T47D (cell line): ENCODE results near the gene KLHL29.
"Not testable (repeated sequence)": the region's sequence is repeated elsewhere in the genome, so short reads cannot be mapped to it uniquely, and the experiment has no call there.

Experiments
- DNase-seq, 2 experiments: peaks; one replicate each; pipeline versions ENCODE4 v3.0.0 to v3.0.0-alpha.2; 2011 to 2012; ENCODE audit warnings: low read depth in 1 of 2, low spot score in 1 of 2
- JUND ChIP-seq: IDR thresholded peaks from 2 replicates; pipeline ENCODE4 v1.6.1; 2012; ENCODE audit warnings: low read depth
- in situ Hi-C: cut with HindIII; loops from 2 replicates; pipeline ENCODE4 v1.10.0; 2016; ENCODE audit warnings: low sequenced_read_pairs, low pct_unique_long_range_greater_than_20kb

Gene KLHL29

DNA sequence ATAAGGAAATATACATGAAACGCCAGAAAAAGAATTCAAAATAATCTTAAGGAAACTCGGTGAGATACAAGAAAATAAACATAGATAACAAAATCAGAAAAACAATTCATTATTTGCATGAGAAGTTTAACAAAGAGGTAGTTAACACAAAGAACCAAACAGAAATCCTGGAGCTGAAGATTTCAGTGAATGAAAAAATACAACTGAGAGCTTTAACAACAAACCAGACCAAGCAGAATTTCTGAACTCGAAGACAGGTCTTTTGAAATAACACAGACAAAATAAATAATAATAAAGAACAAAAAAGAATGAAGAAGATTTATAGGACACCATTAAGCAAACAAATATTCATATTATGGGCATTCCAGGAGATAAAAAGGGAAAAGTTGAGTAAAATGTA lies 337.3 kb downstream of the KLHL29 start:
- no peak for DNase-seq
- in situ Hi-C loops, result no loop called here
- TF ChIP-seq JUND, result no peak

DNA sequence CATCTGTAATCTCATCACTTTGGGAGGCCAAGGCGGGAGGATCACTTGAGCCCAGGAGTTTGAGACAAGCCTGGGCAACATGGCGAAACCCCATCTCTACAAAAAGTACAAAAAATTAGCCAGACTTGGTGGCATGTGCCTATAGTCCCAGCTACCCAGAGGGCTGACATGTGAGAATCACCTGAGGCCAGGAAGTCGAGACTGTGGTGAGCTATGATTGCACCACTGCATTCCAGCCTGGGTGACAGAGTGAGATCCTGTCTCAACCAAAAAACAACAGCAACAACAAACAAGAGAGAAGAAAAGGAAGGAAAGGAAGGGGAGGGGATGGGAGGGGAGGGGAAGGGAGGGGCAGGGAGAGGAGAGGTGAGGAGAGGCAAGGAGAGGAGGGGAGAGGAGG lies 338.1 kb downstream of the KLHL29 start:
- in situ Hi-C loops, DNase-seq: not testable (repeated sequence)

DNA sequence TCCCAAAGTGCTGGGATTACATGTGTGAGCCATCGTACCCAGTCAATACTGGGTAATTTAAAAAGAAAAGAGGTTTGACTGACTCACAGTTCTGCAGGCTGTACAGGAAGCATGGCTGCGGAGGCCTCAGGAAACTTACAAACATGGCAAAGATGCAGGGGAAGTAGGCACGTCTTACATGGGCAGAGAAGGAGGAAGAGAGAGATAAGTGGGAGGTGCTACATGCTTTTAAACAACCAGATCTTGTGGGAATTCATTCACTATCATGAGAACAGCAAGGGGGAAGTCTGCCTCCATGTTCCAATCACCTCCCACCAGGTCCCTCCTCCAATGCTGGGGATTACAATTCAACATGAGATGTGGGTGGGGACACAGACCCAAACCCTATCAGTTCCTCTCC lies 349.4 kb downstream of the KLHL29 start:
- no peak for DNase-seq
- TF ChIP-seq JUND, result no peak
- in situ Hi-C loops, result no loop called here

DNA sequence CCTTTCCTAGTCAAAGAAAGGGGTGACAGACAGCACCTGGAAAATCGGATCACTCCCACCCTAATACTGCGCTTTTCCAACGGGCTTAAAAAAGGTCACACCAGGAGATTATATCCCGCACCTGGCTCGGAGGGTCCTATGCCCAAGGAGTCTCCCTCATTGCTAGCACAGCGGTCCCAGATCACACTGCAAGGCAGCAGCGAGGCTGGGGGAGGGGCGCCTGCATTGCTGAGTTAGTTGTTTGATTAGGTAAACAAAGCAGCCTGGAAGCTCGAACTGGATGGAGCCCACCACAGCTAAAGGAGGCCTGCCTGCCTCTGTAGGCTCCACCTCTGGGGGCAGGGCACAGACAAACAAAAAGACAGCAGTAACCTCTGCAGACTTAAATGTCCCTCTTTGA lies 351.8 kb downstream of the KLHL29 start:
- in situ Hi-C loops, DNase-seq: not testable (repeated sequence)

DNA sequence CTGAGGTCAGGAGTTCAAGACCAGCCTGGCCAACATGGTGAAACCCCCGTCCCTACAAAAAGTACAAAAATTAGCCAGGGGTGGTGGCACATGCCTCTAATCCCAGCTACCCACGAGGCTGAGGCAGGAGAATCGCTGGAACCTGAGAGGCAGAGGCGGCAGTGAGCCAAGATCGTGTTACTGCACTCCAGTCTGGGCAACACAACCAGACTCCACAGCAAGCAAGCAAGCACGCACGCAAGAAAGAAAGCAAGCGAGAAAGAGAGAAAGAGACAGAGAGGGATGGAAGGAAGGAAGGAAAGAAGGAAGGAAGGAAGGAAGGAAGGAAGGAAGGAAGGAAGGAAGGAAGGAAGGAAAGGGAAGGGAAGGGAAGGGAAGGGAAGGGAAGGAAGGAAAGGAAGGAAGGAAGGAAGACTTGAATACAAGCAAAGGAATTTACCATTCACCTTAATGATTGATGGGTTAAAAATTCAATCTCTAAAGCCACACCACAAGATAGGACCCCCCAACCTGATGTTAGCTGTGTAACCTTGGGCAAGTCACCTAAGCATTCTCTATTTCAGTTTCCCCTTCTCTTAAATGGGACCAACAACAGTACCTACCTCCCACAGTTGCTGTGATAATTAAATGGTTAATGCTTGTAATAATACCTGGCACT lies 360.2 kb downstream of the KLHL29 start:
- in situ Hi-C loops, result no loop called here
- DNase-seq, result no peak
- no peak for TF ChIP-seq JUND

DNA sequence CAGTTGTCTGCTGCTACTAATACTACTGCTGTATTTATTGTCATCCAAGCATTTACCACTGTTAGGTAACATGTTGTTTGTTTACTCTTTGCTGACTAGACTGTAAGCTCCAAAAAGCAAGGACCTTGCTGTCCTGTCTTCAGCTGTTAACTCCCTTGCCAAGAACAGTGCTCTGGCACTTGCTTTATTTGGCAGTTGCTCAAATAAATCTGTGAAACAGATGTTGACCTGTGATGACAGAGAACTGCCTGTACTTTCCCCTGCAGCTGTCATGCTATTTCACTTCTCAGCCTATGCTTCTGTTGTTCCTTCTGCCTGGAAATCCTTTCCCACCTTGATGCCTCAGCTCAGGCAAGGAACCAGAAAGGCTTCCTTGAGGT lies 360.7 kb downstream of the KLHL29 start:
- no peak for TF ChIP-seq JUND
- in situ Hi-C loops, result no loop called here
- no peak for DNase-seq

DNA sequence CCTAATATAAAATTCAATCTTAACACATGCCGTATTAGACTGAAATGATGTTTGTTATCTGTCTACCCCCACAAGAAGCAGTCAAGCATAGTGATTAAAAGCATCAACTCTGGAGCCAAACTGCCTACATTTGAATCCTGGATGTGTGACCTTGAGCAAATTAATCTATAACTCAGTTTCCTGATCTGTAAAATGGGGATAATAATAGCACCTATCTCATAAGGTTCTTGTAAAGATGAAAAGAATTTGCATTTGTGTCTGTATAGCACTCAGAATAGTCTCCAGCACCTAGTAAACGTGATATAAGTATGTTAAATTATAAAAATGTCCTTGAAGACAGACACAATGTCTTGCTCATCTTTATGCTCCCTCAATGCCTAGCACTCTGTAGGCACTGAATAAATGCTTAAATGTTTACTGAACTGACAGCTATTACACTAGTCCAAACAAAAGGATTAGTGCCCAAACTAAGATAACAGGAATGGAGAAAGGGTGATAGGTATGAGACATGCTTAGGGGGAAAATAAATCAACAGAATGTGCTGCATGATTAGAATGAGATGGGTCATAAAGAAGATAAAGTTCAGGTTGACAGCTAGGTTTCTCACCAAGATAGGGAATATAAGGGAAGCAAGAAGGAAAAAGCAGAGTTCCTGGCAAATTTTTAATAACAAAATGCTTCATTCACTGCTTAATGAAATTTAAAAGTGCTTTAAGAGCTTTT lies 361.3 kb downstream of the KLHL29 start:
- no peak for TF ChIP-seq JUND
- DNase-seq, result no peak
- in situ Hi-C loops, result no loop called here

DNA sequence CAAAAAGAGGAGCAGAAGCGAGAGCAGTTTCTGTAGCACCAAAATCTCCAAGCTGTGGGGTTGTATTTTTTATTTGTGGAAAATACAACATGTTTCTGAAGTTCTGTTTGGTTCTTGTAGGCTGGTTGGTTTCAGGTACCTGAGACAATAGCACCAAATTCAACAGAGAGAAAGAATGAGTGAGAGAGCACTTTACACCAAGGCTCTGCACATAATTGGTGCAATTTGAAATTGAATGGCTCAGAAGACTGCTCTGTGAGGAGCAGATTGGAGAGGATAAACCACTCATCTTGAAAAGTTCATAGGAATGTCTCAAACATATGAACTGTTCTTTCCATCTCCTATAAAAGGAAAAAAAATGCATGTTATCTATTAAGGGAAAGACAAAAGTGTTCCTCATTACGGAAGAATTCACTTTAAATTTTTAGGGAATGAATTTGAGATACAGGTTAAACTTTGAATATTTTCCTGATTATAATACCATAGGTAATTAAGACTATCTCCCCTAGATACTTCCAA lies 366.8 kb downstream of the KLHL29 start:
- no peak for DNase-seq
- TF ChIP-seq JUND, result no peak
- in situ Hi-C loops, result no loop called here

DNA sequence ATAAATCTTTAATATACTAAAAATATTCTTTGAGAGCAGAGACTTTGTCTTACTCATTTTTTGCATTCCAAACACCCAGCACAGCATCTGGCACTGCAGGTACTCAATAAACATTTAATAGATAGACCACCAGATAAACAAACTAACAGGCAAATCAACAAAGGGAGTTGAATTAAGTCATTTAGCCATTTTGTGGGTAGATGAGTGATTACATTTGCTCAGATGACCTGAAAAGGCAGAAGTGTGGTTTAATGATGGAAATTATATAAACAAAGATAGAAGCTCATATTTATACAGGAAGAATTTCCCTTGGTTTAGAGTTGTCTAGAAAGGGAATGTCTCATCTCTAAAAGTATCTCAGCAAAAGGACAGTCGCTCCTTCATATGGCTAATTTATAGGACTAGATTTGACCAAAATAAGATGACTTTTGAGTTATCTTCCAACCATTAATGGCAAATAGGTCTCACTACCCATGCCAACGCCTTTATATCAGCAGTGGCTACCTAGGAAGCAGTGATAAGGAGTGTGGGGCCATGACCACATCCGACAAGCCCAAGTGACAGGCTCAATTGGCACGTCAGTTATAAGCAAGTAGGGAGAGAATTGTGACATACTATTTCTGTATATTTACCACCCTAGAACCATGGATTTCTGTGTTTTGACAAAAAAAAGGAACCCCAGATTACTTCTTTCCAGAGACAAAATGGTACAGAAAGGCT lies 368.5 kb downstream of the KLHL29 start:
- DNase-seq, result no peak
- TF ChIP-seq JUND, result no peak
- in situ Hi-C loops, result no loop called here

DNA sequence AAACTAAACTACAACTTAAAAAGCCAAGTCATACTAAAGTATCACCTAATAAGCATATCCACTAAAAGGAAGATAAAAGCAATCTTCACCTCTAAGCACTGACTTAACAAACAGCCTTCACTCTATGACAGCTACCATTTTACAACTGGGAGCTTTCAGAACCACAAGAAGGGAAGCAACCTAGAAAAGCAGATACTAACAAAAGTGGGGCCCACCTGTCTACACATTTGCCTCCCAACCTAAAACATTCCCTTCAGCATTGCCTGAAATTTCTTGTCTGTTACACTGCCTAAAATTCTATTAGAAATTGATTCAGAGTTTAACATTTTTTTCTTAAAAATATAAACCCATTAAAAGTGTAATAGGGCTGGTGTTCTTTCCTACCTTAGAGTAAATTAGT lies 370.0 kb downstream of the KLHL29 start:
- in situ Hi-C loops, result no loop called here
- no peak for DNase-seq
- no peak for TF ChIP-seq JUND

DNA sequence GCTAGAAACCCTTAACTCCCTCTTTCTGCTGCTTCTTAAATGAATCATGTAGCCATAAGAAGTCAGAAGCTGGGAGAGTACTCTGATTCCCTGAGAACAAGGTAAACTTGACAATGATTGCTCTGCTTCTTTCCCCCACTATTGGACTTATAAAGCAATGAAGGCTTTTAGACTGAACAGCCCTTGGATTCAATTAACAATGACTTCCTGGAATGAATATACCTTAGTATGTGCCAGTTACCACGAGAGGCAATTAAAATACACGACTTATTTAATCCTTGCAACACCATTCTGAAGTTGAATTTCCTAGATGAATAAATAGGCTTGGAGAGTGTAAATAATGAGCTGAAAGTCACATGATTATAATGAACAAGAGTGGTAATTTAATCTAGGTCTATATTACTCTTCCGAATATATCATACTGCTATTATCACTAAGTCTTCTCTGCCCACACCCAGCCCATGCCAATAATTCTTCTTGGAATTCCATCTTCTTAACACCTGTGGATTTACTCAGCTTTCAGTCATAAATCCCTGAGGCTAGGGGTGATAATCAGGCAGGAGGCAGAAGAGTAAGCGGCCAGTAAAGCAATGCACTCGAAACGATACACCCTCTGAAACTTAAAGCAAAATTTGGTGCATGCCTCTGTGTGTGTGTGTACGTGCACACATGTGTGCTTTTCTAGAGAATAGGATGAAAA lies 371.8 kb downstream of the KLHL29 start:
- in situ Hi-C loops, result no loop called here
- TF ChIP-seq JUND, result no peak
- DNase-seq, result no peak

DNA sequence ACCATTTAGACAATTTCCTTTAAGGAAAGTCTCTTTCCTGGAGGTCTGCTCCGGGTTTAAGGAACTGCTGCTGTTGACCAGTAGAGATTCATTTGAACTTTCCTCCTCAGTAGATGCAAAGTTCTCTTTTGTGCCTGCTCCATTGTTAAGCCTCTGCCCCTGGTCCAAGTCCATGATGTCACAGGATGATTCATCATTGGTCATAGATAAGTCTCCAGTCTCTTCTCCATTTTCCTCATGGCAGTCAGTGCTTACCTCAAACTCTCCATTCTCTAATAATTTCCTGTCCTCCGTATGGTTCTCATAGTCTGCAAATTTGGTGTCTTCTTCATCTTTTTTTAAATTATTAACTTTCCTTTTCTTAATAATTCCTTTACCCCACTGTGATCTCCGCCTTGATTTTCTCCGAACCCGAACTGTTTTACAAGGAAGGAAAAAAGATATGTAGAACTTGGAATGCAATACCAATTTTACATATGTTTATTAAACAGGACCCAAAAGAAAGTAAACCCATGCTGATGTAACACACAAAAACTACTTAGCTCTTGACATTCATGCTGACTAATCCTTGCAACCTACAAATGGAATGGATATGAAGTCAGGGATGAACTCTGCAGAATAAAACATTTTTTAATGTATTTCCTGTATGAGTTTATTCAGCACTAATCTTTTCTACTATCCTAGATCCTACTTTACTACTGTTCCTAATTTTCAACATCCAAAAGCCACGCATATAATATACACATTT lies 372.9 kb downstream of the KLHL29 start:
- in situ Hi-C loops, result no loop called here
- DNase-seq, result no peak
- no peak for TF ChIP-seq JUND
